Neural cell (in vitro differentiated cells): ENCODE results near the gene KCNJ6. TPM values are rescaled to one million over a fixed set of nuclear protein-coding genes. Genes with fewer than 3 reads are reported as not detected.

ENCODE experiments used
- H2AFZ ChIP-seq: fragments of 200-600, 300-800 bp; sonication (generic), shearing (Covaris generic); 2 replicates; pipeline ENCODE4 v1.6.0; 2014; ENCODE audit warnings: low read depth, mild to moderate bottlenecking, antibody characterized with exemption, low read length, moderate library complexity
- H3F3A ChIP-seq: fragments of 200-600 bp; shearing (Covaris generic); 2 replicates; pipeline ENCODE4 v1.6.1; 2016; ENCODE audit warnings: mild to moderate bottlenecking, moderate library complexity, mixed read lengths, antibody characterized with exemption, low read length; ENCODE audit not compliant: insufficient read depth, poor library complexity, severe bottlenecking
- H3K27ac ChIP-seq: fragments of 200-600, 300-800 bp; sonication (generic), shearing (Covaris generic); 2 replicates; pipeline ENCODE4 v1.5.1; 2014; ENCODE audit warnings: mild to moderate bottlenecking, low read length, moderate library complexity
- H3K27me3 ChIP-seq: fragments of 300-800, 200-600 bp; sonication (generic), shearing (Covaris generic); 2 replicates; pipeline ENCODE4 v1.6.0; 2014; ENCODE audit warnings: mild to moderate bottlenecking, low read depth, low read length, moderate library complexity; ENCODE audit not compliant: insufficient read depth
- H3K36me3 ChIP-seq: fragments of 300-800, 200-600 bp; sonication (generic), shearing (Covaris generic); 2 replicates; pipeline ENCODE4 v1.5.1; 2014; ENCODE audit warnings: mild to moderate bottlenecking, antibody characterized with exemption, low read length, moderate library complexity; ENCODE audit not compliant: insufficient read depth
- H3K4me2 ChIP-seq: fragments of 300-800, 200-600 bp; sonication (generic), shearing (Covaris generic); 2 replicates; pipeline ENCODE4 v1.6.0; 2014; ENCODE audit warnings: mild to moderate bottlenecking, low read length
- H3K4me3 ChIP-seq: fragments of 300-800, 200-600 bp; sonication (generic), shearing (Covaris generic); 2 replicates; pipeline ENCODE4 v1.5.1; 2014; ENCODE audit warnings: mild to moderate bottlenecking, low read length, moderate library complexity
- H3K79me2 ChIP-seq: fragments of 200-600 bp; shearing (Covaris generic); replicated peaks from 2 replicates; pipeline ENCODE4 v1.6.0; 2014; ENCODE audit warnings: mild to moderate bottlenecking, low read length, moderate library complexity; ENCODE audit not compliant: insufficient read depth
- H3K9ac ChIP-seq: fragments of 300-800, 200-600 bp; sonication (generic), shearing (Covaris generic); 2 replicates; pipeline ENCODE4 v1.6.1; 2016; ENCODE audit warnings: mild to moderate bottlenecking, low read length, mixed read lengths
- H3K9me2 ChIP-seq: fragments of 200-600 bp; shearing (Covaris generic); 2 replicates; pipeline ENCODE4 v1.6.1; 2016; ENCODE audit warnings: mild to moderate bottlenecking, low read length, mixed read lengths; ENCODE audit not compliant: insufficient read depth
- H3K9me3 ChIP-seq: fragments of 200-600, 300-800 bp; sonication (generic), shearing (Covaris generic); 2 replicates; pipeline ENCODE4 v1.6.1; 2016; ENCODE audit warnings: mild to moderate bottlenecking, mixed run types, low read length, moderate library complexity, mixed read lengths
- H4K20me1 ChIP-seq: fragments of 200-600 bp; shearing (Covaris generic); 2 replicates; pipeline ENCODE4 v1.6.1; 2016; ENCODE audit warnings: mild to moderate bottlenecking, mixed run types; ENCODE audit not compliant: insufficient read depth
- EP300 ChIP-seq: fragments of 450-650 bp; conservative IDR thresholded peaks from 2 replicates; pipeline ENCODE4 v1.6.1; 2014; ENCODE audit warnings: antibody characterized with exemption, mild to moderate bottlenecking, moderate library complexity; ENCODE audit not compliant: poor library complexity, severe bottlenecking
- EZH2 ChIP-seq: fragments of 200-600, 300-800 bp; shearing (Covaris generic), sonication (generic); IDR thresholded peaks from 2 replicates; pipeline ENCODE4 v1.6.1; 2014; ENCODE audit warnings: antibody characterized with exemption, low read length, borderline replicate concordance, mild to moderate bottlenecking; ENCODE audit not compliant: insufficient read depth, poor library complexity, severe bottlenecking
- MXI1 ChIP-seq: fragments of 450-650 bp; conservative IDR thresholded peaks from 2 replicates; pipeline ENCODE4 v1.6.1; 2014; ENCODE audit warnings: antibody characterized with exemption, mild to moderate bottlenecking; ENCODE audit not compliant: poor library complexity, severe bottlenecking
- POLR2AphosphoS5 ChIP-seq: IDR thresholded peaks from 2 replicates; pipeline ENCODE4 v1.6.1; 2012
- RAD21 ChIP-seq: fragments of 450-650 bp; conservative IDR thresholded peaks from 2 replicates; pipeline ENCODE4 v1.6.1; 2014; ENCODE audit warnings: antibody characterized with exemption, mild to moderate bottlenecking, moderate library complexity
- SMC3 ChIP-seq: fragments of 450-650 bp; conservative IDR thresholded peaks from 2 replicates; pipeline ENCODE4 v1.6.1; 2014; ENCODE audit warnings: antibody characterized with exemption, mild to moderate bottlenecking, moderate library complexity; ENCODE audit not compliant: poor library complexity
- TAF1 ChIP-seq: IDR thresholded peaks from 2 replicates; pipeline ENCODE4 v1.6.1; 2012; ENCODE audit warnings: low read depth
- polyA plus RNA-seq: library from polyadenylated mRNA; depleted of rRNA; stranded (reverse); fragments of >200 nt; gene quantifications from 2 replicates; pipeline ENCODE4 v1.2.3, GENCODE V29; 2014
- TF ChIP-seq, protein P1 (sequence below): IDR thresholded peaks from 2 replicates; pipeline ENCODE4 v1.6.1; 2012; ENCODE audit warnings: borderline replicate concordance
- TF ChIP-seq, protein P2 (sequence below): fragments of 450-650 bp; IDR thresholded peaks from 2 replicates; pipeline ENCODE4 v1.5.1; 2014; ENCODE audit warnings: antibody characterized with exemption, mild to moderate bottlenecking, moderate library complexity; ENCODE audit not compliant: poor library complexity, severe bottlenecking

KCNJ6 gene
- polyA plus RNA-seq, 1 donor from 2014 or later, result 1.7 TPM

DNA sequence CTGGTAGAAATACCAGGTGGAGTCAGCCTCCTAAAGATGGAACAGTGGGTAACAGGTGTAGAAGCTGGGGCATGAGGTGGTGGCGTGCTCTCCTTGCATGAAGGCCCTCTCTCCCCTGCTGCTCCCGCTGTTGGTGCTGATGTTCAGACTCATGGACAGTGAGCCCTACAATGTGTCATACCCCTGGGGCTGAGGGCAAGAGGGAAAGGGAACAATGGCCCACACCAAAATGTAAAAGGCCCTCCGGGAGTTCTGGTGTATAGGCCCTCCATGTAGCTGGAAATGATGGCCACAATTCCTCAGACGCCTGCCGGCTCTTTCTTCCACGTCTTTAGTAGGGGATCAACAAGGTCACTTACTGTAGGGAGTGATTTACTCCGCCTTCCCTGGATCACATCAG is 354.8 kb downstream of the KCNJ6 start:
- no peaks in the 10 kb centered on the region for H4K20me1 ChIP-seq
- H3F3A ChIP-seq, result no peaks in the 10 kb centered on the region
- no peaks in the 10 kb centered on the region for H3K79me2 ChIP-seq
- H3K9me3 ChIP-seq, result no peaks in the 10 kb centered on the region
- H2AFZ ChIP-seq, result no peak overlapping the region
- TF ChIP-seq POLR2AphosphoS5 (no peak), SMC3 (no peak), MXI1 (no peak), EP300 (no peak), TAF1 (no peak), RAD21 (no peak), EZH2 (no peak)
- TF ChIP-seq, protein P1, sequence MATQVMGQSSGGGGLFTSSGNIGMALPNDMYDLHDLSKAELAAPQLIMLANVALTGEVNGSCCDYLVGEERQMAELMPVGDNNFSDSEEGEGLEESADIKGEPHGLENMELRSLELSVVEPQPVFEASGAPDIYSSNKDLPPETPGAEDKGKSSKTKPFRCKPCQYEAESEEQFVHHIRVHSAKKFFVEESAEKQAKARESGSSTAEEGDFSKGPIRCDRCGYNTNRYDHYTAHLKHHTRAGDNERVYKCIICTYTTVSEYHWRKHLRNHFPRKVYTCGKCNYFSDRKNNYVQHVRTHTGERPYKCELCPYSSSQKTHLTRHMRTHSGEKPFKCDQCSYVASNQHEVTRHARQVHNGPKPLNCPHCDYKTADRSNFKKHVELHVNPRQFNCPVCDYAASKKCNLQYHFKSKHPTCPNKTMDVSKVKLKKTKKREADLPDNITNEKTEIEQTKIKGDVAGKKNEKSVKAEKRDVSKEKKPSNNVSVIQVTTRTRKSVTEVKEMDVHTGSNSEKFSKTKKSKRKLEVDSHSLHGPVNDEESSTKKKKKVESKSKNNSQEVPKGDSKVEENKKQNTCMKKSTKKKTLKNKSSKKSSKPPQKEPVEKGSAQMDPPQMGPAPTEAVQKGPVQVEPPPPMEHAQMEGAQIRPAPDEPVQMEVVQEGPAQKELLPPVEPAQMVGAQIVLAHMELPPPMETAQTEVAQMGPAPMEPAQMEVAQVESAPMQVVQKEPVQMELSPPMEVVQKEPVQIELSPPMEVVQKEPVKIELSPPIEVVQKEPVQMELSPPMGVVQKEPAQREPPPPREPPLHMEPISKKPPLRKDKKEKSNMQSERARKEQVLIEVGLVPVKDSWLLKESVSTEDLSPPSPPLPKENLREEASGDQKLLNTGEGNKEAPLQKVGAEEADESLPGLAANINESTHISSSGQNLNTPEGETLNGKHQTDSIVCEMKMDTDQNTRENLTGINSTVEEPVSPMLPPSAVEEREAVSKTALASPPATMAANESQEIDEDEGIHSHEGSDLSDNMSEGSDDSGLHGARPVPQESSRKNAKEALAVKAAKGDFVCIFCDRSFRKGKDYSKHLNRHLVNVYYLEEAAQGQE, result no peak
- TF ChIP-seq, protein P2, sequence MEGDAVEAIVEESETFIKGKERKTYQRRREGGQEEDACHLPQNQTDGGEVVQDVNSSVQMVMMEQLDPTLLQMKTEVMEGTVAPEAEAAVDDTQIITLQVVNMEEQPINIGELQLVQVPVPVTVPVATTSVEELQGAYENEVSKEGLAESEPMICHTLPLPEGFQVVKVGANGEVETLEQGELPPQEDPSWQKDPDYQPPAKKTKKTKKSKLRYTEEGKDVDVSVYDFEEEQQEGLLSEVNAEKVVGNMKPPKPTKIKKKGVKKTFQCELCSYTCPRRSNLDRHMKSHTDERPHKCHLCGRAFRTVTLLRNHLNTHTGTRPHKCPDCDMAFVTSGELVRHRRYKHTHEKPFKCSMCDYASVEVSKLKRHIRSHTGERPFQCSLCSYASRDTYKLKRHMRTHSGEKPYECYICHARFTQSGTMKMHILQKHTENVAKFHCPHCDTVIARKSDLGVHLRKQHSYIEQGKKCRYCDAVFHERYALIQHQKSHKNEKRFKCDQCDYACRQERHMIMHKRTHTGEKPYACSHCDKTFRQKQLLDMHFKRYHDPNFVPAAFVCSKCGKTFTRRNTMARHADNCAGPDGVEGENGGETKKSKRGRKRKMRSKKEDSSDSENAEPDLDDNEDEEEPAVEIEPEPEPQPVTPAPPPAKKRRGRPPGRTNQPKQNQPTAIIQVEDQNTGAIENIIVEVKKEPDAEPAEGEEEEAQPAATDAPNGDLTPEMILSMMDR, result no peak
- no peak overlapping the region for H3K27ac ChIP-seq
- no peak overlapping the region for H3K4me3 ChIP-seq
- no peak overlapping the region for H3K4me2 ChIP-seq
- no peak overlapping the region for H3K9ac ChIP-seq
- H3K36me3 ChIP-seq, result no peaks in the 10 kb centered on the region
- H3K27me3 ChIP-seq, result no peaks in the 10 kb centered on the region
- no peaks in the 10 kb centered on the region for H3K9me2 ChIP-seq

DNA sequence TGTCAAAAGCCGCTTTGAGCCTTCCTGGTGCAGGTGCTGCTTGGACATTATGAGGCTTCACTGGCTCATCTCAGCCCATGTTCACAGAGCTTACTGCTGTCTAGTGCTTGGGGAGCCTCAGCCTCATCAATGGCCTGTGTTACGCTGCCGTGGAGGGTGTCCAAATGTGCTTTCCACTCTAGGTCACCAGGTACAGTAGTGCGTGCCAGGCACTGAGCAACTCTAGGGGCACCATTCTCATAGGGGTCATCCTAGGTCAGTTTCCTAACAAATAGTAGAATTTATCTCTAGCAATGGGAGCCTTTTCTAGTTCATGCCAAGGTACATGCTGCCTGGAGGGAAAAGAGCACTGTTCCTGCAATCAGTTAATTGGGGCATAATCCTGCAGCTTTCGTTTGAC is 355.9 kb downstream of the KCNJ6 start:
- TF ChIP-seq MXI1, result no peak
- TF ChIP-seq RAD21, result no peak
- TF ChIP-seq, protein P2, result no peak
- no peak for TF ChIP-seq EP300
- TF ChIP-seq EZH2, result no peak
- no peak for TF ChIP-seq POLR2AphosphoS5
- TF ChIP-seq, protein P1, result no peak
- no peak for TF ChIP-seq SMC3
- no peak for TF ChIP-seq TAF1
- Histone ChIP-seq H3K27ac (no peak overlapping the region), H2AFZ (no peak overlapping the region), H3K9ac (no peak overlapping the region), H3K9me2 (no peaks in the 10 kb centered on the region), H3K36me3 (no peaks in the 10 kb centered on the region), H3K27me3 (no peaks in the 10 kb centered on the region), H3K79me2 (no peaks in the 10 kb centered on the region), H3F3A (no peaks in the 10 kb centered on the region), H3K9me3 (no peaks in the 10 kb centered on the region), H3K4me3 (no peak overlapping the region), H3K4me2 (no peak overlapping the region), H4K20me1 (no peaks in the 10 kb centered on the region)
